Mucosa of stomach (tissue), 1 donor: ENCODE results near the gene AP1S1.
"Not testable (repeated sequence)": the region's sequence is repeated elsewhere in the genome, so short reads cannot be mapped to it uniquely, and the experiment has no call there.

ENCODE experiments used
- H3K27me3 ChIP-seq: one replicate; pipeline ENCODE4 v1.7.0; 2013; ENCODE audit warnings: mild to moderate bottlenecking, low read length; ENCODE audit not compliant: control insufficient read depth, insufficient read depth
- H3K36me3 ChIP-seq: one replicate; pipeline ENCODE4 v1.7.0; 2013; ENCODE audit warnings: low read length; ENCODE audit not compliant: control insufficient read depth, insufficient read depth
- H3K4me1 ChIP-seq: one replicate; pipeline ENCODE4 v1.7.0; 2013; ENCODE audit warnings: mild to moderate bottlenecking, low read length; ENCODE audit not compliant: control insufficient read depth, insufficient read depth
- H3K4me3 ChIP-seq: one replicate; pipeline ENCODE4 v1.7.0; 2013; ENCODE audit warnings: low read length
- H3K9ac ChIP-seq: one replicate; pipeline ENCODE4 v1.7.0; 2013; ENCODE audit warnings: mild to moderate bottlenecking, low read length, moderate library complexity
- H3K9me3 ChIP-seq: one replicate; pipeline ENCODE4 v1.7.0; 2013; ENCODE audit warnings: mild to moderate bottlenecking, low read length, moderate library complexity; ENCODE audit not compliant: control insufficient read depth
- donor health status: Pancreatic carcinoma.

AP1S1 gene

DNA sequence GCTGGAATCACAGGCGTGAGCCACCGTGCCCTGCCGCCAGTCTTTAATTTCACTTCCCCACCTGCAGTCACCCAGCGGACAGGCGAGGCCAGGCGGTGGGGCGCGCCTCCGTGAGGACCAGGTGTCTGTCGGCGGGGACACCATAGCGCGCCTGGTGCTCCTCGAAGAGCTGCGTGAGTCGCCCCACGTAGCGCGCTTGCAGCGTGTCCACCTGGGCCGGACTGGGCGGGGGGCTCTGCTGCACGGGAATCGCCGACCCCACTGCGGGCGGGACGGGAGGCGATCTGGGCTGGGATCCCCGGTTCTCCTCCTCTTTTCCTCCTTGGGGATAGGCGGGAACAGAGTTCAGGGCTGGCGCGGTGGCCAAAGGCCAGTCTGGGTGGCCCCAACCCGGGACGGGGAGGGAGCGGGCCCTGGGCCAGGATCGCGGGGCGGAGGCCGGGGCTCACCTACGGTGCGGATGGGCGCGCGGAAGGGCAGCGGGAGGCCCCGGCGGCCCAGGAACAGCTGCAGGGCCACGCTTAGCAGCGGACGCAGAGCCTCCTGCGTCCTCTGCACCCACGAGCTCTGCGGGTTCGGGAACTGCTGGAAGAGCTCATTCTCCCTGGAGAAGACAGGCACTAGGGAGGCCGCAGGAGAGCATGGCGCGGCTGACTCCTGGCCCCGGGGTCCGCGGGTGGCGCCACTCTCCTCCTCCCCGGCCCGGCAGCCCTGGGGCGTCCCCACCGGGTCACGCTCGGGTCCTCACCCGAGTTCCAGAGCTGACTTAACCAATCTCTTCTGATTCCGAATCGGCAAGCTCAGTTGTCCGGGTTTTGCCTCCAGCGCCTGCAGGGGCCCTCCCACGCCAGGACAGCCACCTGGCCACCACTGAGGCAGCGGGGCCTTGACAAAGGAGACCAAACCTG is 47.7 kb downstream of the AP1S1 start:
- Histone ChIP-seq H3K4me3 (no peak overlapping the region), H3K9ac (no peak overlapping the region), H3K36me3 (no peaks in the 10 kb centered on the region), H3K27me3 (peaks cover 18% of the 10 kb centered on the region), H3K9me3 (no peaks in the 10 kb centered on the region), H3K4me1 (peaks cover 10% of the 10 kb centered on the region)

DNA sequence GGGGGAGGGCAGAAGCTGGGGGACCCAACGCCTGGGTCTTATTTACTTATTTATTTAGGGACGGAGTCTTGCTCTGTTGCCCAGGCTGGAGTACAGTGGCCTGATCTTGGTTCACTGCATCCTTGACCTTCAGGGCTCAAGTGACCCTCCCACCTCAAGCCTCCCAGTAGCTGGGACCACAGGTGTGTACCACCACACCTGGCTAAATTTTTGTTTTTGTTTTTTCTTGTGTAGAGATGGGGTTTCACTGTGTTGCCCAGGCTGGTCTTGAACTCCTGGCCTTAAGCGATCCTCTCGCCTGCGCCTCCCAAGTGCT is 48.3 kb downstream of the AP1S1 start:
- Histone ChIP-seq H3K9me3 (no peaks in the 10 kb centered on the region), H3K4me1 (peaks cover 10% of the 10 kb centered on the region), H3K9ac (no peak overlapping the region), H3K36me3 (no peaks in the 10 kb centered on the region), H3K27me3 (peaks cover 18% of the 10 kb centered on the region), H3K4me3 (no peak overlapping the region)

DNA sequence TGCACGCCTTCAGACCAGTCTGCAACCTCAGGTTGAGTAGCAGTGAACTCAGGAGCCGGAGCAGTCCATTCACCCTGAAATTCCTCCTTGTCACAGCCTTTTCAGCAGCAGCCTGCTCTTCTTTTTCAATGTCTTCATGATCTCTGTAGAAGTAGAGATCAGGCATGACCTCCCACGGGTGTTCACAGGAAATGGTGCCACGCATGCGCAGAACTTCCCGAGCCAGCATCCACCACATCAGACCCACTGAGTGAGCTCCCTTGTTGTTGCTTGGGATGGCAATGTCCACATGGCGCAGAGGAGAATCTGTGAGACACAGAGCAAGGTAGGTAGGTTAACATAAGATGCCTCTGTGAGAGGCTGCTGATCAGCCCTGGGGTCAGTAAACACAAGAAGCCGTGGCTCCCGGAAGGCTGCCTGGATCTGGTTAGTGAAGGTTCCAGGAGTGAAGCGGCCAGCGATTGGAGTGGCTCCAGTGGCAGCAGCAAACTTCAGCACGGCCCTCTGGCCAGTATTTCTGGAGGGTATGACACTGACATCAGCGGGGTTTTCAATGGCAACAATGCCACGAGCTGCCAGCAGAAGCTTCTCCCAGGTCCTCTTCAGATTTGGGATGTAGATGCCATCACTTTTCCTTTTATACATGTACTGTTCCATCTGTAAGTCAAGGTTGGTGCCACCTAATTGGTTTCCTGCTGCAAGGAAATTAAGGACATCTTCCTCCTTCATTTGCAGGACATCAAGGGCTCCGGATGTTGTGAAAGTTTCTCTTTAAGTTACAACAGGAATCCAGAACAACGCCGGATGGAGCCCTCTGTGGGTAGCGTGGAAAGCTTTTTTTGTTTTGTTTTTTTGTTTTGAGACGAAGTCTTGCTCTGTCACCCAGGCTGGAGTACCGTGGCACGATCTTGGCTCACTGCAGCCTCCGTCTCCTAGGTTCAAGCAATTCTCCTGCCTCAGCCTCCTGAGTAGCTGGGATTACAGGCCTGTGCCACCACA is 49.8 kb downstream of the AP1S1 start:
- H3K36me3 ChIP-seq, H3K9ac ChIP-seq, H3K9me3 ChIP-seq, H3K4me3 ChIP-seq: not testable (repeated sequence)
- Histone ChIP-seq H3K4me1 (peaks cover 10% of the 10 kb centered on the region), H3K27me3 (peaks cover 16% of the 10 kb centered on the region)

DNA sequence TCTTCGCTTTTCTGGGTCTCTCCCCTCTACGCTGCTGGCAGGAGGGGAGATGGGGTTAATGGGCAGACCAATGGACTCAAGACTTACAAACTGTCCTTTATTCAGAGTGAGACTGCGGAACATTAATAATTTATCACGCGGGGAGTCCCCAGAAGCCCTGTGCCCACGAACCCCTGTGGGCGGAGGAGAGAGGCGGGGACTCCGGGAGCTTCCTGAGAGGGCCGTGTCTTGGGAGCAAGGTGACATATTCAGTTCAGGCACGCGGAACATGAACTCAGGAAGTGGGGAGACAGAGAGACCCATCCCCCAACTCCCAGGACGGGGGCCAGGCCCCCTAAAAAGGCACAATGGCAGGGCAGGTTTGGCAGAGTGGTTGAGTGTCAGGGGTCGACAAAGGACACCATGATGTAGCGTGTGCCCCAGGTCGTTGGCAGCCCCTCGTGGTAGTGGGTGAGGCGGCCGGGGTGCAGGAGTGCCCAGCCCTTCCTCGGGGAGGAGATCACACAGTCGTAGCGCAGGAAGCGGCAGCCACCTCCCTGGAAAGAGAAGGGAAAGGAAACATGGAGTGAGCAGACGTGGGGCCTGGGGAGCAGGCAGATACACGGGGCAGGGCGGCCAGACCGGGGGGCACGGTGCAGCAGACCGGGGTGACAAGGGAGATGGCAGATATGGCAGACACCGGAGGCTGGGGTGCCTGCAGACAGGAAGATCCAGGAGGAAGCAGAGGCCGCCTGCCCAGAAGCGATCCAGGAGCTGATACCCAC is 51.8 kb downstream of the AP1S1 start:
- H3K27me3 ChIP-seq: peaks cover 16% of the 10 kb centered on the region
- H3K36me3 ChIP-seq: no peaks in the 10 kb centered on the region
- H3K9ac ChIP-seq: no peak overlapping the region
- peaks cover 4% of the 10 kb centered on the region for H3K4me1 ChIP-seq
- no peaks in the 10 kb centered on the region for H3K9me3 ChIP-seq
- no peak overlapping the region for H3K4me3 ChIP-seq

DNA sequence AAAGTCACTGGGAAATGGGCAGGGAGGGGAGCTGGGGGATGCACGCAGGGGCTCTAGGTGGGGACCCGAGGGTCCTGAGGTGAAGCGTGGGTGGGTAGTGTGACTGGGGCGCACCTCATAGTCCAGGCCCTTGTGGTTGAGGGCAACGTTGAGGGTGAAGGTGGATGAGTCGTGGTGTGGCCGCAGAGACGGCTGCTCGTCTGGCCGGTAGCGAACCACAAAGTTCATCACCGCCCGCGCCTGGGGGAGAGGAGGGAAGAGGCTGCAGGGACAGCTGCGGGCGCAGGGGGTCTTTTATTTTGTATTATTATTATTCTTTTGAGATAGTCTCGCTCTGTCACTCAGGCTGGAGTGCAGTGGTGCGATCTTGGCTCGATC is 52.4 kb downstream of the AP1S1 start:
- peaks cover 4% of the 10 kb centered on the region for H3K4me1 ChIP-seq
- no peaks in the 10 kb centered on the region for H3K9me3 ChIP-seq
- no peak overlapping the region for H3K9ac ChIP-seq
- H3K36me3 ChIP-seq: no peaks in the 10 kb centered on the region
- peaks cover 14% of the 10 kb centered on the region for H3K27me3 ChIP-seq
- no peak overlapping the region for H3K4me3 ChIP-seq

DNA sequence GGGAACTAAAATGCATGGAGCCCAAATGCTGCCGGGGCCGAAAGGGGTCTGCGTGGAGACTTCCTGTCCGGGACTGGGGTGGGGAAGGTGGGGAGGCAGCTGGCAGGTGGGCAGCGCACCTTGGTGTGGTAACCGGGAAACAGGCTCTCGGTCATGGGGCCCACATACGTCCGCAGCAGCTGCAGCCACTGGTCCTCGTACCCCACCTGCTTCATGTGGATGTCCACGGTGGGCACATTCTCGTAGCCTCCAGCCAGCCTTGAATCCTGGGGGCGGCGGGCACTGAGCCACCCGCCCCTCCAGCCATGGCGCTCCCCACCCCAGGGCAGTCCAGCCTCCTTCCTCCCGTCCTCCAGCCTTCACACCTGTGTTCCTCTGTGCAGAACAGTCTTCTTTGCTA is 53.2 kb downstream of the AP1S1 start:
- Histone ChIP-seq H3K9ac (no peak overlapping the region), H3K4me3 (no peak overlapping the region), H3K36me3 (no peaks in the 10 kb centered on the region), H3K27me3 (peaks cover 6% of the 10 kb centered on the region), H3K4me1 (no peaks in the 10 kb centered on the region), H3K9me3 (no peaks in the 10 kb centered on the region)

DNA sequence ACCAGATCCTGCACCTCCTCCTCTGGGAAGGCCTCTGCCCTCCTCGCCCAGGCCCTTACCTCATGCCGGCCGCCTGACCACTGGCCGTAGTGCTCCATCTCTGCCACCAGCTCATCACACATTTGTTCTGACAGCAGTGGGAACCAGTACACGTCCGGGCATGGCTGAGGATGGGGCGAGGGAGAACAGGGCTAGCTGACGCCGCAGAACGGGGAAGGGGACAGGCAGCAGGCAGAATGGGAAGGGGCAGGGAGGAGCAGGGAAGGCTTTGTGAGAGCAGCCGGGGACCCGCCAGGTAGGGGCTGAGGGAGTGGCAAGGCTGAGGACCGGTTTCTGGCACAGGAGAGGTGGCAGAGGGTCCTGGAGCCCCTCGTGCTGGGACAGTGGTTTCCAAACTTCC is 54.5 kb downstream of the AP1S1 start:
- H3K27me3 ChIP-seq: no peaks in the 10 kb centered on the region
- H3K9ac ChIP-seq: no peak overlapping the region
- no peaks in the 10 kb centered on the region for H3K9me3 ChIP-seq
- H3K36me3 ChIP-seq: no peaks in the 10 kb centered on the region
- H3K4me3 ChIP-seq: no peak overlapping the region
- no peaks in the 10 kb centered on the region for H3K4me1 ChIP-seq

DNA sequence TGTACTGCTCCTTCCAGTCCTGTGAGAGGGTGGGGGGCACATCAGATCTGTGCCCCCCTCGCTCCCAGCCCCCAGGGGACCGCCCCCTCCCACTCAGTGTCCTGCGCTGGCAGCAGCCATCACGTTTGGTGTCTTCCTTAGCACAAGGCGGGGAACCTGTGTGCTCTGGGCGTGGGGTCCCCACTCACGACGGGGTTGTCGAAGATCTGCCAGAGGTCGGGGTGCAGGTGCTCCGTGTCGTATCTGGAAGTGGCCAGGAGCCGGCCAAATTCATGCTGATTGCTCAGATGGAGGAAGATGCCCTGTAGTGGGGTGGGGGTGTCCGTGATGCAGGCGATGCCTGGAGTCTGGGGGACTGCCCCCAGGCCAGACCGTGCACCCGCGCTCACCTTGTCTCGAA is 55.9 kb downstream of the AP1S1 start:
- Histone ChIP-seq H3K4me1 (no peaks in the 10 kb centered on the region), H3K4me3 (no peak overlapping the region), H3K36me3 (no peaks in the 10 kb centered on the region), H3K9ac (no peak overlapping the region), H3K9me3 (no peaks in the 10 kb centered on the region), H3K27me3 (no peaks in the 10 kb centered on the region)
